Skin of body (tissue), 2 donors: ENCODE measurements around the gene EVI5. TPM values are rescaled to one million over a fixed set of nuclear protein-coding genes. Genes with fewer than 3 reads are reported as not detected.
"Not testable (repeated sequence)": the region's sequence is repeated elsewhere in the genome, so short reads cannot be mapped to it uniquely, and the experiment has no call there.

Experiments used
- DNase-seq: peaks from one replicate; lab custom pipeline; 2025; lab: John Stamatoyannopoulos, UW
- total RNA-seq: library from RNA; depleted of rRNA; stranded (reverse); fragments of >200 nt; gene quantifications from one replicate; pipeline ENCODE4 v1.2.3, GENCODE V29; 2014

The EVI5 gene
- total RNA-seq, 1 donor from 2014 or later: 67.5 TPM

DNA sequence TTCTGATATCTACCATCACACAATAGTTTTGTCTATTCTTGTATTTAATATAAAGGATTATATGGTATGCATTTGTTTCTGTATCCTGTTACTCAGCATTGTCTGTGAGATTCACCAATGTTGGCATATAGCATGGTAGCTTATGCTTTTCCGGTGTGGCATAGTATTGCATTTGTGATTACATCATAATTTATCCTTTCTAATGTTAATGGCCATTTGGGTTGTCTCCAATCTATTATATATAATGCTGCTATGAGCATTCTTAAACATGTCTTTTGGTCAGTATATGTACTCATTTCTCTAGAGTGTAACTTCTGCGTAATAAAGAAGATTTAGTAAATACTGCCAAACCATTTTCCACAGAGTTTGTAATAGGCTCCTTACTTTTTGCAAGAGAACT, 257.2 kb downstream of the EVI5 start:
- DNase-seq: no peak

DNA sequence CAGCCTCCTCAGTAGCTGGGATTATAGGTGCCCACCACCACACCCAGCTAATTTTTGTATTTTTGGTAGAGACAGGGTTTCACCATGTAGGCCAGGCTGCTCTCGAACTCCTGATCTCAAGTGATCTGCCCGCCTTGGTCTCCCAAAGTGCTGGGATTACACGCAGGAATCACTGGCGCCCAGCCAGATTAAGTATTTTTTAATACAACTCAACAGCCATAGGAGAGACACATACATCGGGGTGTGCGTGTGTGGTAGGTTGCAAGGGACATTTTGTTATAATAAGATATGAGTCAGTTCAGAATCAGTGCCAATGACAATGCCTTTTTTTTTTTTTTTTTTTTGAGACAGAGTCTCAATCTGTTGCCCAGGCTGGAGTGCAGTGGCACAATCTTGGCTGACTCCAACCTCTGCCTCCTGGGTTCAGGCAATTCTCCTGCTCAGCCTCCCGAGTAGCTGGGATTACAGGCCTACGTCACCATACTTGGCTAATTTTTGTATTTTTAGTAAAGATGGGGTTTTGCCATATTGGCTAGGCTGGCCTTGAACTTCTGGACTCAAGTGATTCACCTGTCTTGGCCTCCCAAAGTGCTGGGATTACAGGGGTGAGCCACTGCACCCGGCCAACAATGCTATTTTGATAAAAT, 259.8 kb downstream of the EVI5 start:
- not testable (repeated sequence) for DNase-seq

DNA sequence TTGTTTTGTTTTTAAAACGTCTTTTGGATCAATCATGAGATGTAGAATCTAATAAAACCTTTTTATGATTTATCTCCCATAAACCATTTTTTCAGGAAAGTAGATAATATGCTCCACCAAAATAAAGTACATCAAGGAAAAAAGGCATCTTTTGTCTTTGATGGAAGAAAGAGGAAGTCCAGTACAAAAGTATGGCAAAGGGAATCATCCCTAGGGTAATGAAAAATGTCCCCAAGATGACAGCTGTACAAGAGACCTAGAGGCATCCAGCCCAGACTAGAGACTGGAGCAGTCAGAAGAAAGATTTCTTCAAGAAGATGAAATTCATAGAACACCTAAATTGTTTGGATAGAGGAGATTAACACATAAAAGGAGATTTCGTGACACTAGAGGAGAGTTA, 265.9 kb downstream of the EVI5 start:
- DNase-seq: no peak

DNA sequence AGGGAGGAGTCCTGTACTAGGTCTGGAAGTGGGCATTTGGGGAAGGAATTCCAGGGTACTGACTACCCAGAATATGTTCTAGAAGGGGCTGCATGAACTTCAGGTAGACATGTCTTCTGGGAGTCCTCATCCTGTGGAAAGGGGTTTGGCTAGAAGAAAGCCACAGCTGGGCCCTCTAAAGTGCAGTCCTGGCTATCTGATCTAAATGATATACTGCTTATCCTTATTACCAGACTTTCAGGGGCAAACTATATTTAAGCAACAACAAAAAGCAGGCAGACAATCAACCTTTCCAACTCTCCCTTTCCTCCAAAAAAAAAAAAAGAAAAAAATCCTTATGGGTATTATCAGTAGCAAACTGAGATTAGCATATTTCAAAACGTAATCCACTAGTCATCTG, 268.3 kb downstream of the EVI5 start:
- DNase-seq: no peak

DNA sequence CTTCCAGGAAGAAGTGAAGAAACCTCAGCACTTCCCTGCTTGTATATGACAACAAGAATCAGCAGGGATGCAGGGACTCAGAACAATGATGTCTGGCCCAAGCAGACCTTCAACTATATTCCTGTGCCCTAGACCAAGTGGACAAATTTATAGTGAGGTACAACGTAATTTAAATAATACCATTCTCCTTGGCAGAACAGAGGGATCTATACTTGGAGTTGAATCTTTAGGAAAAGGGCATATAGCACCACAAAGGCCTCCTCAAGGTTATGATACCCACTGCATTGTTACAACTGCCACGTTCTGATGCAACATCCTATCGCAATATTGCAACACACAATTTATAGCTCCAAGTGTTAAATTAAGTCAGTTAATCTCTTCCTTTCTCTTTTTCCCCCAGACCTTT, 269.1 kb downstream of the EVI5 start:
- no peak for DNase-seq

DNA sequence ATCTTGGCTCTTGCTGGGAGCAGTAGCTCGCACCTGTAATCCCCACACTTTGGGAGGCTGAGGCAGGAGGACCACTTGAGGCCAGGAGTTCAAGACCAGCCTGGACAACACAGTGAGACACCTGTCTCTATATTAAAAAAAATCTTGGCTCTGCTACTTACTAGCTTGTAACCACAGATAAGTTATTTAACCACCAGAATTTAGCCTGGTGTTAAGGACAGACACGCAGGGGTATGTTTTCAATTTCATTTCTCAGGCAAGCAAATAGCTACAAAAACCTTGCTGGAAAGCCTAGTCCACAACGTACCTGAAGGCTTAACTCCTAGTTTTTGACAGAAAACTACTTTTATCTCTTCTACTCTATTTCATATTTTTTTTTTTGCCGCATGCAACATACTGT, 273.4 kb downstream of the EVI5 start:
- no peak for DNase-seq

DNA sequence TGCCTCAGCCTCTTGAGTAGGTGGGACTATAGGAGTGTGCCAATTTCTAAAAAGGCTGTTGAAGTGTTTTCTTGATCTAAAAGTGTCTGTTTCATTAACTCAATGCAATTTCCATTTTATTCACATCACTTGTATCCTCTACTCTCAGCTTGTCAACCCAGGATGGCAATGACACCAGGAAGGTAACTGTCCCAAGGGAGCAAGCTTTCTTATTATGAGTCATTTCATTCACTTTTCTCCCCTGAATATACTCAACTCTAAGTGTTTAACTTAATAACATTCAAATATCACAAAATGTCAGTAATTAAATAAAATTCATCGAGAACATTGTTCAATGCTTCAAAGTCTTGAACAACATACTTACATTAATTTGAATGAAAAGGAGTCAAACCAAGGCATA, 275.3 kb downstream of the EVI5 start:
- no peak for DNase-seq

DNA sequence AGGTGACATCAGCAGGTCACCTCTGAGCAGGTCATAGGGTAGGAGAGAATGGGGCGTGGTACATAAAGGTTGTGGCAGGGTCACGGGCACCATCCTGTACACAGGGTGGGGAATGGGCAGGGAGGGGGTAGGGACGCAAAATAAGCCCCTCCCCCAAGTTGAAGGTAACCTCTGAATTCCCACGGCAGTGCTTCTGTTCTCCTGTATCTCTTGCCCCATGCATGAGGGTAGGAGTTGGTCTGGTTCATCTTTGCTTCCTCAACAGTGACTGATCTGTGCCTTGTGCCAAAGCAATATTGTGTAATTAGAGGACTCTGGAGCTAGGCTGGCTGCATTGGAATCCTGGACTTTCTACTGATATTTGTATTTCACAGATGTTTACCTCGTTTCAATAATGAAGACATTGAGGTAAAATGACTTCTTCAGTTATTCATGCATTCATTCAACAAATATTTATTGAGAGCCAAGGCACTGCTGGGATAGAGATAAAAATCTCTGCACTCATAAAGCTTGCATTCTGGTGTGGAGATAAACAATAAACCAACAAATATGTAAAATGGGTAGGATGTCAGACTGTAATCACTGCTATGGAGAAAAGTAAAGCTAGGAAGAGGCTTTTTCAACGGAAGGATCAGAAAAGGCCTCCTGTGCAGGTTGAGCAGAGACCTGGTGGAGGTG, 279.8 kb downstream of the EVI5 start:
- DNase-seq: no peak

DNA sequence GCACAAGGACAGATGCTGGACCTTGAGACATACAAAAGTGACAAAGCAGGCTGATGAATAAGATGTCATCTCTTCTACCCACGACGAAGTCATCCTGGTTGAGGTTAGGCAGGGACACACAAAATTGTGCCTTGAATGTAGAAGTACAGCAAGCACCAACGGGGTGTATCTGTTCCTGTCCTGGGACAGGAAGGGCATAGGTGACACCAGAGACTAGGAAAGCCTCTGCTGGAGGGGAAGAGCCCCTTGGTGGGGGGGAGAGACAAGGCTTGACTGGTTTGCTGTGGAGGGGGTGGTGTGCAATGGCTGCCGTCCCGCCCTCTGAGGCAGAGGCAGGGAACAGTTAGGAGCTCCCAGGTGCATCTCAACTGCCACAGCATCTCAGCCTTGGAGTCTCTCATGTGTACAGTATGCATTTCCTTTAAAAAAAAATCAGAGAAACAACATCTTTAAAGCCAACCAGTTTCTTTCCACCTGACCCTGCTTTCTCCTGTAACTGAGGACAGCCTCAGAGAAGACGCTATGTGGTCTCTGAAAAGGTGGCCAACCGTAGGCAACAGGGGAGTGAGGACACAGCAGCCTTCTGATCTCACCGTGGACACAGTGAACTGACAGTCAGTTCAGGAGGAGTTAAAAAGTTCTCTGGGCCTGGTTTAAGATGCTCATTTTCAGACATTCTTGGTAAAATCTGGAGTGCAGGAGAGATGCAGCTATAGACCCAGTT, 280.5 kb downstream of the EVI5 start:
- no peak for DNase-seq

DNA sequence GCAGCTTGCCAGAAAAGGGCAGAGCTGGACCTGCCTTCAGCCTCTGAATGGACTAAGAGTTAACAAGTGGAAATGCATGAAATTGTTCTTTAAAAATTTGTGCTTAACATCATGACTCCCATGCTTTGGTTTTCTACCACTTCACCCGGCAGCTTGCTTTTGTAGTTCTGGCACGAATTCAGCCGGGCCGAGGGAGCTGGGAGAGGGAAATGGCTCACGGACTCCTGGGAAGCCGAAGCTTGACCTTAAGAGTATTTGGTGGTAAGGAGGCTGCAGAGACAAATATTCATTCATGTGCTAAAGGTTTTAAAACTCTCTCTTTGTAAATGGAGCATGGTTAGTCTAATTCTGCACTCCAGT, 281.0 kb downstream of the EVI5 start:
- DNase-seq: no peak

DNA sequence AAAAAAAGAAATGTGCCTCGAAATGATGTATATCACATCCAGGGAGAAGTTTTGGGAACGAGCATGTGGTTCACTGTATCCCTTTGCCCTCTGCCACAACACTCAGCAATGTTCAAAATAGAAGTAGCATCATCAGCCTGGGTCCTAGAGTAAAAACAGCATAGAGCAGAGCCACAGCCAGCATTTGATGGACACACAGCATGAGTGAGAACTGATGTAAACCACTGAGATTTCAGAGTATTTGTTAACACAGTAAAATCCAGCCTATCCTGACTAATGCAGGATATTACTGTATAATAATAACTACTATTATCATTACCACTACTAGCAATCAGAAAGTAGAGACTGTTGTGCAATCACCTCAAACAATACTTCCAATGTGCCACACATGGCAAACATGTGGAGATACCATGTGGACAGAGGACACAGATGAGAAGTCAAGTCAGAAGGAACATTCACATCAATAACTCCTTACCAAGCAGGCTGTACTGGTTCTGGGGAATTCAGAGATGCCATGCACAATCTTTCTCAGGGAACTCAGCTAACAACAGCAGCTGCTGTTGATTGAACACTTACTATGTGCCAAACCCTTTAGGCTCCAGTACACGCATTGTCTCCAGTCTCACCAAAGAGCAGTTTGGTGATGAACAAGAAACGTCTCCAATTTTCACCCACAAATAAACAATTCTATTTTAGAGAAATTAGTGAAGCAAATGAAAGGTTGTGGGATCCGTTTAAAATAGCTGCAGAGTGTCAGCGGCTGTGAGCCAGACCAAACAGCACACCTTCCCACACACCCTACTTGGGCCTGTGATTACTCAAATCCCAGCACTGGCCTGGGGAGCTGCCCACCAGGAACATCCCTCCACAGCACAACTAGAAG, 281.6 kb downstream of the EVI5 start:
- no peak for DNase-seq

DNA sequence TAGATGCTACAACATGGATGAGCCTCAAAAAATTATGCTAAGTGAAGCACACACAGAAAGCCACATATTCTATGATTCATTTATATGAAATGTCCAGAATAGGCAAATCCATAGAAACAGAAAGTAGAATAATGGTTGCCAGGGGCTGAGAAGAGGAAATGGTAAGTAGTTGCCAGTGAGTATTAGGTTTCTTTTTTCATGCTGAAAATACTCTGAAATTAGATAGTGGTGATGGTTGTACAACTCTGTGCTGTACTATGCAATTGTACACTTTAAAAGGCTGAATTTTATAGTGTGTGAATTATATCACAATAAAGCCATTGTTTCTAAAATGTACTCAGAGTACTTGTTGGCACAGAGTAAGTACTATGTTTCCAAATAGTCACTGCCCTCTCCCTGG, 282.7 kb downstream of the EVI5 start:
- no peak for DNase-seq

DNA sequence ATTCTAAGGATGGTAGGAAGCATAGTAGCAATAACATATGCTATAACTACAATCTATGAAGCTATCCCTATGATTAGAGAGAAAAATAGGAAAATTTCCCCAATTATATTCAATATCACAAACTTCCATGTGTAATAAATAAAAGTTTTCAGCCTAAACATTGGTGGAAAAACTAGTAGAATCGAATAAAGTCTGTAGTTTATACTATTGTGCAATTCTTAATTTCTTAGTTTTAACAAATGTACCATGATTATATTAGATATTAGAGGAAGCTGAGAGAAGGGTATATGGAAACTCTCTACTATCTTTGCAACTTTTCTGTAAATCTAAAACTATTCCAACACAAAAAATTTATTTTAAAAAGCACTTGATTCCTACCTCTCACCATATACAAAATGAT, 284.4 kb downstream of the EVI5 start:
- DNase-seq: no peak

DNA sequence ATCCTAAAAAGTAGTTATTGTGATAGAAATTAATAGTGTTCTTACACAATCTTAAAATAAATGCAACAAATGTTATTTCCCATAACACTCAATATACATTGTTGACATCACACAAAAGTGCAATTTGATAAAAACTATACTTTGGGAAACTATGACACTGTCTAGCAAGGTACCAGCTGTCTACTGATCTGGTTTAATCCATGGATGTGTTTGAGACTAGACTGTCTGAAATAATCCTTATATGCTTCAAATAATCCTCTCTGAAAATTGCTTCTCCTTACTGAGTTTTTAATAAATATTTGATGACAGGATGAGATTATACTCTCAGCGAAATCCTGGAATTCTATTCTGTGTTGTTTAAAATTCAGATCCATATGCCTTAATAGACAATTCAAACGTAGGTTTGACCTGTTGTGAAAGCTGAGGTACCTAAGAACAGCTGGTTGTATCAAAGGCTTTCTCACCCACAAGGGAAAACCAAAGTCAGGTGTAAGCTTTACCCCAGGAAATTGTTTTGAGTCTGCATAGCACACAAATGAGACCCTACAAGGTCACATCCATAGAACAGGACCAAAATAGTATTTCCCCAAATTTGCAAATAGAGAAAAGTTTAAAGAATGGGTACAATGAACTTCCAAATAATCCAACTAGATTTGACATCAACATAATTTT, 289.4 kb downstream of the EVI5 start:
- DNase-seq: no peak

DNA sequence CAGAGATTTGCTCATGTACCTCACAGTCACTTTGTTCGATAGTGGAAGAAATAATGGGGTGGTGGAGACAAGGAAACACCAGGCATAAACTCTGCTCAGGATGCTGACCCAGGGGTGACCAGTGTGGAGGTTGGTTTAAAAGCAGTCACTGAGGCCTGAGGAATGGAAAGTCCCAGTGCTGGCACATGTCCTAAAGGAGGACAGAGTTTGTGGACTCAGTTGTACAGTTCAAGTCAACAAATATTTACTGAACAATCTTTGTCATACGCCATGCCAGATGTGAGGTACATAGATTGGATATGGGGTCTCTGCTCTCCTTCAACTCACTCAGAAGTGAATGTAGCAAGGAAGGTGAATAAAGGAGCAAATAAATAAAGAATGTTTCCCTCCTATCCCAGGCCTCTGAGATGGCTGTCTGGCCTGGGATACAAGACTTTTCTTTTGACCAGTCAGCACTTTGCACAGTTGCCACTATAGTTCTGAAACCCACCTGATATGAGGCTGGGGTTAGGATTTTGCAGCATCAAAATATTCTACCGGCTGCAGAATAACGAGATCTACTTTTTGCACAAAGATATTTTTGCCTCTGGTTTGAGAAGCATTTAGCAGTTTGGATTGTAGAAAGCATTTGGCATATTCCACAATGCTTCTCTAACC, 290.3 kb downstream of the EVI5 start:
- no peak for DNase-seq

DNA sequence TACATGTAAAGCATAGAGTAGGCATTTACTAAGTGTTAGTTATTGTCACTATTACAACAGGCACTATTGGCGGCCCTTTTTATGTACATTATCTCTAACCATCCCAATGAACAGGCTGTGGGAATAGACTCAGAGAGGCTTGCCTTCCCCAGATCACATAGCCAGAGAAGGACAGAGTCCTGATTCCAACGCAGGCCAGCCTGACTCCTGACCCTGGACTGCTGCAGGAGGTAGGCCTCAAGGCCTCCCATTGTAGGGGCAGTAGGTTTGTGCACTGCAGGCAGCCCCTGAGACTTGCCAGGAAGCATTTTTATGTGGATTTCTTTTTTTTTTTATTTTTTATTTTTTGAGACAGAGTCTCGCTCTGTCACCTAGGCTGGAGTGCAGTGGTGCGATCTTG, 291.8 kb downstream of the EVI5 start:
- DNase-seq: no peak

DNA sequence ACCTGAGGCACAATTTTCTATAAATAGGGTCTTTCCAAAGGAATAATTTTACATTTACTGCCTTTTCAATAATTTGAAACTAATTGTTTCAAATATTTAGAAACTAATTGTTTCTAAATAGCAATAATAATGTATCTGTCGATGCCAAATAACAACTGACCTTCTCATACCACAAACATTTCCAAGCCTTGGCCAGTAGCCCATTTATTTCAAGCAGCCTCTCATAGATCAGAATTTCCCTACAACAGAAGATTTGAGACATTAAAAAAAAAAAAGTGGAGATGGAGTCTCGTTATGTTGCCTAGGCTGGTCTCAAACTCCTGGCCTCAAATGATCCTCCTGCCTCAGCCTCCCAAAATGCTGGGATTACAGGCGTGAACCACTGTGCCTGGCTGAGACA, 296.1 kb downstream of the EVI5 start:
- no peak for DNase-seq

DNA sequence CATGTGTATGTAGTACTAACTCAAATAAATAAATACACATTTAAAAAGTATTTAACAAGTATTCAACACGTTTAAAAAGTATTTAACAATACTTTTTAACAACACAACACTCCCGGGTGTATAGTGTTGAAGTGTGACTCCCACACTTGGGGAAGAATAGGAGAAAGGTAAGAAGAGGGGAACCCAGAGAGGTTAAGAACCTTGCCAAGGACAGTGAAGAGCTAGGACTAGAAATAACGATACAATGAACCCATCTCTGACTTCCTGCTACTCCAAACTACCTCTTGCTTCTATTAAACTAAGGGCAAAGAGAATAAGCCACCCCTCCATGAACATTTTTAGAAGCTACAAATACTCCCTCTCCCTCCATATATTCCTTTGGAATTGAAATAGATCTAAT, 296.5 kb downstream of the EVI5 start:
- no peak for DNase-seq

DNA sequence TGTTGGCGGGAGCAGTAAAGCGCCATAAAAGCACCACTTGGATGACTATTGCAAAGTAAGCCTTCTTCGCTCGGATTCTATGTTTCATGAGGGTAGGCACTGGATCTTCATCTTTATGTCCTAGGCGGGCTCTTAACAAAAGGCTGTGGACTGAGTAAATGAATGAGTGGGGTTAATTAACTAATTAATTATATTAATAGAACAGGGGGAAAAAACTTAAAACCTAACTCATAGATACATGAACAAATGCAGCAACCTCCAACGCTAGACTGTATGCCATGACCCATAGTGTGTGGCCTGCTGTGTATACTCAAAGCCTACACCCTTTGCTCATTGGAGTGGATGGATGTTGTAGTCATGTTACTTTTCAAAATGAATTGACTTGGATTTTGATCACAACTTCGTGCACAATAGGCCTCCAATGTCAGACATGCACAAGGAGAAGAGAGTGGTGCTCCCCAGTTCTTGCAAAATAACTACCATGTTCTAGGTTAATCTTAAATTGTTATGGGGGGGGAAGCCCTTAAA, 297.8 kb downstream of the EVI5 start:
- DNase-seq: no peak

DNA sequence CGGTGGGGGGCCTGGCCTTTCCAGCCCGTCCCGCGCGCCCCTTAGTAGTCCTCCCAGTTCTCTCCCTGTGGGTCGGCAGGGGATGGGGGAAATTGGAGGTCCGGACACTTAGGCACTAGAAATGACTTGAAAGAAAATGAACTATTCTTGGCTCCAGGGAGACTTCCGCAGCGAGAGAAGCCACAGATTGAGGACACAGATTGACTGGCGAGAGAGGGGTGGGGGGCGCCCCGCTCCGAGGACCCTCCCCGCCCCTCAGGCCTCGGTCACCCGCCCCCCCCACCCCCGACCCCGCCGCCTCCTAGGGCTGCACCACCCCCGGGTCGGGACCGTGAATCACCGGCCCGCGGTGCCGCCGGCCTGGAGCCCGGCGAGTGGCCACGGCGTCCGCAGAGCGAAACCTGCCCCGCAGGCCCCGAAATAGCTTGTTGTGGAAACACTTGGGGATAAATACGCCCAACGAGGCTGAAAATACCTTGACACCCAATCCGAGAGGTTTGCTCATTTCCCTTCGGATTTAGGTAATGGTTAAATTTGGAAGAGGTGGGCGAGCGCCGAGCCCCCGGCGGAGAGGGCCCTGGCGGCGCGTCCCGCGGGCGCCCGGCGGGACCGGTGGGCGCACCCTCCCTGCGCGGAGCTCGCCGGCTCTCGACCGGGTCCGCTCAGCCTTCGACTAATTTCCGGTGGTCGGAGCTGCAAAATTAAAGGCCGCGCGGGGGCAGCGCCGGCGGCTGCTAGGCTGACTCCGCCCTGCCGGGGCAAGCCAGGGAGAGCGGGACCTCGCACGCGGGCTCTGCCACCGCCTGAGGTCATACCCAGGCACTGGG, 298.4 kb downstream of the EVI5 start, which contains the start of gene GFI1:
Gene GFI1 (minus strand): TSS at position 675 of the 827 bp plus-strand sequence. CDS start 3,438 bp downstream, outside the sequence.
- no peak for DNase-seq
